ENCODE measurements around the gene PPP1R18. TPM values are rescaled to one million over a fixed set of nuclear protein-coding genes. Genes with fewer than 3 reads are reported as not detected.
"Not testable (repeated sequence)": the region's sequence is repeated elsewhere in the genome, so short reads cannot be mapped to it uniquely, and the experiment has no call there.

PPP1R18 gene
- total RNA-seq, 1 donor from 2014 or later, result 83.3 TPM

- Histone ChIP-seq H3K4me1 (peaks cover 0 to 43% of the 10 kb centered on the region in 2 donors), H3K4me3 (peak overlapping the region; percentile 73 to 89)
- intact Hi-C loops (cut with DNase I), result no loop called here
These were observed 32.9 kb upstream of the PPP1R18 start for GRCh38 chr6:30719356-30719755.

GRCh38 chr6:30717845-30718720, 31.6 kb upstream of the PPP1R18 start:
- Histone ChIP-seq H3K4me3 (peak overlapping the region; percentile 41 to 77), H3K4me1 (peaks cover 0 to 30% of the 10 kb centered on the region in 2 donors), H3K27ac (peak overlapping the region; percentile 81 to 93), H3K36me3 (peaks cover 15 to 26% of the 10 kb centered on the region in 2 donors)
- DNase-seq (ENCODE audit: low spot score in 2 of 2); H3K9me3 ChIP-seq; H3K27me3 ChIP-seq: not testable (repeated sequence)
- intact Hi-C loops (cut with DNase I), result loop anchor here (1.0 kb wide), 3 partner anchors 27 to 101 kb away; partner anchors contain the start of genes MRPS18B and PPP1R10

More at GRCh38 chr6:30719356-30719755, 32.9 kb upstream of the PPP1R18 start:
- Histone ChIP-seq H3K36me3 (peaks cover 17 to 28% of the 10 kb centered on the region in 2 donors), H3K9me3 (no peaks in the 10 kb centered on the region), H3K27me3 (no peaks in the 10 kb centered on the region), H3K27ac (peak overlapping the region; percentile 59 to 72)
- no peak for DNase-seq (ENCODE audit: low spot score in 2 of 2)
- no peak for TF ChIP-seq CTCF (IDR thresholded peaks at IDR 0.05)

- peak within 1 kb of the TSS; percentile 69 to 77 for H3K4me3 ChIP-seq
- no peaks in the 10 kb centered on the region for H3K27me3 ChIP-seq
- H3K9me3 ChIP-seq, result no peaks in the 10 kb centered on the region
- peaks cover 0 to 24% of the 10 kb centered on the region in 2 donors for H3K4me1 ChIP-seq
- peak; percentile 100 for DNase-seq (ENCODE audit: low spot score in 2 of 2)
- intact Hi-C loops (cut with DNase I), result loop anchor here (1.0 kb wide), 3 partner anchors 26 to 100 kb away; partner anchors contain the start of genes MRPS18B and PPP1R10
- peak within 1 kb of the TSS; percentile 93 to 94 for H3K27ac ChIP-seq
- peak in 1 of 3 experiments; percentile 65 for TF ChIP-seq CTCF (IDR thresholded peaks at IDR 0.05)
- H3K36me3 ChIP-seq, result peaks cover 19 to 26% of the 10 kb centered on the region in 2 donors
These were observed 30.8 kb upstream of the PPP1R18 start, which contains the start of gene MDC1 for GRCh38 chr6:30717129-30717844. Gene MDC1, minus strand, starts transcription at chr6:30717281. Its CDS starts 2,106 bp downstream, at chr6:30715175.

- Histone ChIP-seq H3K27ac (peak overlapping the region; percentile 93 to 94), H3K9me3 (no peaks in the 10 kb centered on the region), H3K36me3 (peaks cover 24 to 30% of the 10 kb centered on the region in 2 donors), H3K4me1 (peaks cover 0 to 22% of the 10 kb centered on the region in 2 donors), H3K27me3 (no peaks in the 10 kb centered on the region), H3K4me3 (peak overlapping the region; percentile 69 to 77)
- DNase-seq (ENCODE audit: low spot score in 2 of 2), result no peak
- no peak for TF ChIP-seq CTCF (IDR thresholded peaks at IDR 0.05)
- intact Hi-C loops (cut with DNase I), result loop anchor here (1.0 kb wide), 3 partner anchors 26 to 100 kb away; partner anchors contain the start of genes MRPS18B and PPP1R10
These were observed 30.4 kb upstream of the PPP1R18 start for GRCh38 chr6:30716879-30717128.

- Histone ChIP-seq H3K27me3 (no peaks in the 10 kb centered on the region), H3K27ac (no peak overlapping the region), H3K4me3 (no peak overlapping the region), H3K9me3 (no peaks in the 10 kb centered on the region), H3K4me1 (peaks cover 0 to 19% of the 10 kb centered on the region in 2 donors), H3K36me3 (peaks cover 46 to 56% of the 10 kb centered on the region in 2 donors)
- intact Hi-C loops (cut with DNase I), result no loop called here
- no peak for TF ChIP-seq CTCF (IDR thresholded peaks at IDR 0.05)
- DNase-seq (ENCODE audit: low spot score in 2 of 2), result no peak
These were observed 27.8 kb upstream of the PPP1R18 start for GRCh38 chr6:30714263-30714662.

All from ascending aorta (tissue), 2 donors.